Smooth muscle cell (in vitro differentiated cells): ENCODE results near the gene CD4. TPM values are rescaled to one million over a fixed set of nuclear protein-coding genes. Genes with fewer than 3 reads are reported as not detected.

Experiments
- DNase-seq: peaks from one replicate; lab custom pipeline; 2025; ENCODE audit not compliant: unreplicated experiment; lab: John Stamatoyannopoulos, UW
- H2AFZ ChIP-seq: fragments of 200-600 bp; sonication (generic); 2 replicates; pipeline ENCODE4 v1.6.0; 2016; ENCODE audit warnings: antibody characterized with exemption, low read depth, mild to moderate bottlenecking
- H3F3A ChIP-seq: fragments of 200-600 bp; sonication (generic); 2 replicates; pipeline ENCODE4 v1.6.0; 2017; ENCODE audit warnings: antibody characterized with exemption, low read depth
- H3K27ac ChIP-seq: fragments of 200-600 bp; sonication (generic); 2 replicates; pipeline ENCODE4 v1.5.1; 2016; ENCODE audit warnings: low read depth, mild to moderate bottlenecking
- H3K27me3 ChIP-seq: fragments of 200-600 bp; sonication (generic); 2 replicates; pipeline ENCODE4 v1.6.1; 2016; ENCODE audit warnings: low read depth, mild to moderate bottlenecking
- H3K36me3 ChIP-seq: fragments of 200-600 bp; sonication (generic); 2 replicates; pipeline ENCODE4 v1.5.1; 2016; ENCODE audit warnings: low read depth
- H3K4me1 ChIP-seq: fragments of 200-600 bp; sonication (generic); 2 replicates; pipeline ENCODE4 v1.5.1; 2016; ENCODE audit warnings: low read depth
- H3K4me2 ChIP-seq: fragments of 200-600 bp; sonication (generic); 2 replicates; pipeline ENCODE4 v1.6.0; 2016; ENCODE audit warnings: mild to moderate bottlenecking
- H3K4me3 ChIP-seq: fragments of 200-600 bp; sonication (generic); 2 replicates; pipeline ENCODE4 v1.5.1; 2016; ENCODE audit warnings: mild to moderate bottlenecking
- H3K79me2 ChIP-seq: fragments of 200-600 bp; sonication (generic); 2 replicates; pipeline ENCODE4 v1.6.0; 2016; ENCODE audit warnings: low read depth, mild to moderate bottlenecking
- H3K9ac ChIP-seq: fragments of 200-600 bp; sonication (generic); 2 replicates; pipeline ENCODE4 v1.6.0; 2016; ENCODE audit warnings: low read depth
- H3K9me3 ChIP-seq: fragments of 200-600 bp; sonication (generic); replicated peaks from 2 replicates; pipeline ENCODE4 v1.5.1; 2016; ENCODE audit warnings: low read depth
- H4K20me1 ChIP-seq: fragments of 200-600 bp; sonication (generic); 2 replicates; pipeline ENCODE4 v1.6.0; 2016; ENCODE audit warnings: low read depth
- CTCF ChIP-seq: fragments of 200-600 bp; sonication (generic); IDR thresholded peaks from 2 replicates; pipeline ENCODE4 v1.5.1; 2017; ENCODE audit warnings: borderline replicate concordance, mild to moderate bottlenecking, antibody characterized with exemption; ENCODE audit not compliant: insufficient read depth, poor library complexity, severe bottlenecking
- WGBS: methylation state at CpG from one replicate; pipeline ENCODE4 v1.1.7; 2016; ENCODE audit warnings: low lambda C conversion rate; 5-methylcytosine and 5-hydroxymethylcytosine counted together
- polyA plus RNA-seq: library from polyadenylated mRNA; unstranded; fragments of >200 nt; fragmentation: Nextera tagmentation; extraction: Ambion mirVana; gene quantifications from 2 replicates; pipeline ENCODE4 v1.2.1, GENCODE V29; 2016
- total RNA-seq: library from RNA; depleted of rRNA; stranded (reverse); fragments of >200 nt; gene quantifications from 2 replicates; pipeline ENCODE4 v1.2.3, GENCODE V29; 2014

CD4 gene
- total and polyA plus RNA-seq, 2 experiments from 2014 or later: 0.13 to 2.5 TPM

GRCh38 chr12:6850796-6851152 is 61.4 kb downstream of the CD4 start:
- peaks cover 20% of the 10 kb centered on the region for H3K79me2 ChIP-seq
- no peak overlapping the region for H3K27ac ChIP-seq
- H3K4me1 ChIP-seq: no peaks in the 10 kb centered on the region
- peak overlapping the region; percentile 84 for H3K4me2 ChIP-seq
- no peak overlapping the region for H3K9ac ChIP-seq
- H4K20me1 ChIP-seq: peaks cover 3% of the 10 kb centered on the region
- H3F3A ChIP-seq: peaks cover 7% of the 10 kb centered on the region
- 15% methylated on average over 16 of the region's 16 CpGs for WGBS
- H3K4me3 ChIP-seq: peak overlapping the region; percentile 69
- H3K9me3 ChIP-seq: no peaks in the 10 kb centered on the region
- no peaks in the 10 kb centered on the region for H3K36me3 ChIP-seq
- H2AFZ ChIP-seq: no peak overlapping the region
- no peak for TF ChIP-seq CTCF
- H3K27me3 ChIP-seq: no peaks in the 10 kb centered on the region
- no peak for DNase-seq

GRCh38 chr12:6851153-6851920 is 62.0 kb downstream of the CD4 start, which contains the start of gene CDCA3:
Gene CDCA3 (minus strand): TSS chr12:6851286. CDS start chr12:6850952, 334 bp downstream.
- WGBS: under 1% methylated on average over 37 of the region's 37 CpGs
- Histone ChIP-seq H3K4me2 (peak within 1 kb of the TSS; percentile 84), H3K9me3 (no peaks in the 10 kb centered on the region), H3K4me1 (no peaks in the 10 kb centered on the region), H3F3A (peaks cover 7% of the 10 kb centered on the region), H3K4me3 (peak within 1 kb of the TSS; percentile 69), H2AFZ (peak within 1 kb of the TSS; percentile 65), H3K27ac (peak within 1 kb of the TSS; percentile 82), H3K27me3 (no peaks in the 10 kb centered on the region), H3K36me3 (no peaks in the 10 kb centered on the region), H3K79me2 (peaks cover 20% of the 10 kb centered on the region), H3K9ac (peak within 1 kb of the TSS; percentile 35), H4K20me1 (peaks cover 3% of the 10 kb centered on the region)
- TF ChIP-seq CTCF: no peak
- peak; percentile 93 for DNase-seq

- peak within 1 kb of the TSS; percentile 69 for H3K4me3 ChIP-seq
- no peaks in the 10 kb centered on the region for H3K27me3 ChIP-seq
- no peak for TF ChIP-seq CTCF
- peaks cover 3% of the 10 kb centered on the region for H4K20me1 ChIP-seq
- H3F3A ChIP-seq: peaks cover 7% of the 10 kb centered on the region
- H3K27ac ChIP-seq: peak within 1 kb of the TSS; percentile 82
- no peaks in the 10 kb centered on the region for H3K4me1 ChIP-seq
- H3K9me3 ChIP-seq: no peaks in the 10 kb centered on the region
- H2AFZ ChIP-seq: peak within 1 kb of the TSS; percentile 65
- H3K9ac ChIP-seq: peak within 1 kb of the TSS; percentile 35
- under 1% methylated on average over 59 of the region's 65 CpGs for WGBS
- peak within 1 kb of the TSS; percentile 84 for H3K4me2 ChIP-seq
- peaks cover 20% of the 10 kb centered on the region for H3K79me2 ChIP-seq
- H3K36me3 ChIP-seq: no peaks in the 10 kb centered on the region
- peak; percentile 98 for DNase-seq
These were observed 62.8 kb downstream of the CD4 start, which contains the start of gene USP5 for GRCh38 chr12:6851921-6852650. Gene USP5 (plus strand): TSS chr12:6852150. CDS start chr12:6852180, 30 bp downstream.
